ENCODE measurements around the gene PPIE. TPM values are rescaled to one million over a fixed set of nuclear protein-coding genes. Genes with fewer than 3 reads are reported as not detected.

Gene PPIE
- total and polyA plus RNA-seq, 2 of the 13 experiments (the other 11 are each of a cell fraction or from before 2014, with no cell fraction given): 15.3 to 26.3 TPM

DNA sequence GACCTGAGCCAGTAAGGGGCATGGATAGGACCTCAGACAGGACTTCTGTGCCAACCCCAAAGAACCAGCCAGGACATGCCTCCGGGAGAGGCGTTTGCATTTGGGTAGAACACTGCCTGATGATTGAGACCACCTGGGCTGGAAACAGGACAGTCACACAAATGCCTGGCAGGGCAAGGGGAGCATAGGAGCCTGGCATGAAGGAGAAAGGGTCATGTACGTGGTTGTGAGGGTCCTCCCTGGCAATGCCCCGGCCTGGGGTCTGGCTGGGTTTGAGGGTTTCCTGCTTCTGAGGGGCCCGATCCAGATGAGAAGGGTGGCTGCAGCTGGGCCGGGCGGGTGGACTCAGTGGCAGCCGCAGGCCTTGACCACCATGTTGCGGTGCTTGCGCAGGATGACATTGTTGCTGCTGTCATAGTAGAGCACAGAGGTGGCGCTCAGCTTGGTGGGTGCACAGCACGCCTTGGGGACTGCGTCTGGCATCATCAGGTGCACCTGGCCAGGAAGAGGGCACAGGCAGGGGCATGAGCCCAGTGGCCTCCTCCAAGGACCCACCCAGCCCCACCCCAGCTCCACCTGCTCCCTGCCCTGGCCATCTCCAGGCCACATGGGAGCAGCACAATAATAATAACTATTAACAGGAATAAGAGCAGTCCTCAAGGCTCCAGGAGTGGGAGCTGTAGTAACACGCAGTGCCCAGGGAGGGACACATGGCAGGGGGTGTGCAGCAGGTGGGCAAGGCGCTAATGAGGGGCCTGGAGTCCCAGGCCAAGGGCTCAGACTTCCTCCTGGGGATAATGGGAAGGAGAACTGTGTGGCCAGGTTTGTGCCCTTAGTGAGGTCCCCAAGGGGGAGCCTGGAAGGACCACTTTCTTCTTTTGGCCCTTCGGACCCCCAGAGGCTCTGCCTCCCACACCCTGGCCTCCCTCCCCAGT lies 21.7 kb downstream of the PPIE start:
- Histone ChIP-seq H3K27ac (ENCODE audit: extremely low read length, insufficient read depth, low read length) (no peak overlapping the region), H4K20me1 (ENCODE audit: insufficient read depth, low read length) (no peaks in the 10 kb centered on the region), H3K4me3 (replicated peaks in 1 of 3; ENCODE audit: insufficient read depth in 1 of 3, low read depth in 2 of 3, low read length in 3 of 3) (no peak overlapping the region), H3K36me3 (replicated peaks in 1 of 2; ENCODE audit: control insufficient read depth in 1 of 2, insufficient read depth in 2 of 2, low read length in 2 of 2) (peaks cover 0 to 4% of the 10 kb centered on the region in 2 experiments; a peak in 1 of 5 replicates), H3K4me1 (ENCODE audit: insufficient read depth, low read length) (no peaks in the 10 kb centered on the region), H3K9me3 (ENCODE audit: low read length) (no peaks in the 10 kb centered on the region), H3K79me2 (ENCODE audit: insufficient read depth, low read length) (no peaks in the 10 kb centered on the region), H3K9ac (ENCODE audit: insufficient read depth, low read depth, low read length) (no peak overlapping the region), H2AFZ (ENCODE audit: low read length) (no peak overlapping the region), H3K27me3 (ENCODE audit: control insufficient read depth in 1 of 2, insufficient read depth in 2 of 2, low read length in 2 of 2) (no peaks in the 10 kb centered on the region; a peak in 1 of 5 replicates), H3K4me2 (ENCODE audit: low read depth, low read length) (no peak overlapping the region)
- DNase-seq (ENCODE audit: low spot score): no peak
- TF ChIP-seq, protein P1, sequence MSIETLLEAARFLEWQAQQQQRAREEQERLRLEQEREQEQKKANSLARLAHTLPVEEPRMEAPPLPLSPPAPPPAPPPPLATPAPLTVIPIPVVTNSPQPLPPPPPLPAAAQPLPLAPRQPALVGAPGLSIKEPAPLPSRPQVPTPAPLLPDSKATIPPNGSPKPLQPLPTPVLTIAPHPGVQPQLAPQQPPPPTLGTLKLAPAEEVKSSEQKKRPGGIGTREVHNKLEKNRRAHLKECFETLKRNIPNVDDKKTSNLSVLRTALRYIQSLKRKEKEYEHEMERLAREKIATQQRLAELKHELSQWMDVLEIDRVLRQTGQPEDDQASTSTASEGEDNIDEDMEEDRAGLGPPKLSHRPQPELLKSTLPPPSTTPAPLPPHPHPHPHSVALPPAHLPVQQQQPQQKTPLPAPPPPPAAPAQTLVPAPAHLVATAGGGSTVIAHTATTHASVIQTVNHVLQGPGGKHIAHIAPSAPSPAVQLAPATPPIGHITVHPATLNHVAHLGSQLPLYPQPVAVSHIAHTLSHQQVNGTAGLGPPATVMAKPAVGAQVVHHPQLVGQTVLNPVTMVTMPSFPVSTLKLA (IDR thresholded peaks at IDR 0.05): peak; percentile 54; the same call in 1 of the 2 replicates
- TF ChIP-seq ZNF788 (CRISPR knock-in tag; IDR thresholded peaks at IDR 0.05; ENCODE audit: borderline replicate concordance) (no peak), STAT6 (CRISPR knock-in tag; IDR thresholded peaks at IDR 0.05; ENCODE audit: borderline replicate concordance) (no peak)
- in situ Hi-C loops (cut with HindIII; ENCODE audit: extremely low pct_ligation_motif_present, low pct_unique_long_range_greater_than_20kb) (no loop called here), intact Hi-C loops (cut with micrococcal nuclease; ENCODE audit: unreplicated experiment) (no loop called here)
- ChIA-PET POLR2A (no interaction called here), CTCF (ENCODE audit: low intra/inter-chr PET ratio, low total read pairs) (no interaction called here)
- 44% methylated on average over 4 of the region's 16 CpGs for WGBS (ENCODE audit: low lambda C conversion rate)
- no peak for FAIRE-seq
- ATAC-seq: no peak
- BruUV-seq (replicated peaks): no TSS peak
